Measurements from ENCODE around the gene GTF3C5. TPM values are rescaled to one million over a fixed set of nuclear protein-coding genes. Genes with fewer than 3 reads are reported as not detected.

Gene GTF3C5
- total RNA-seq, 1 donor from 2014 or later, result 29.7 TPM

GRCh38 chr9:133101356-133102189 is 70.8 kb downstream of the GTF3C5 start:
- DNase-seq (ENCODE audit: low read depth) (no peak), FAIRE-seq (no peak)
- no peak for TF ChIP-seq CTCF (IDR thresholded peaks at IDR 0.05; ENCODE audit: insufficient read depth, low read length, severe bottlenecking)
- Histone ChIP-seq H3K4me3 (ENCODE audit: low read depth, low read length) (no peak overlapping the region), H3K36me3 (ENCODE audit: control insufficient read depth, insufficient read depth, low read length) (peaks cover 62% of the 10 kb centered on the region), H3K27me3 (ENCODE audit: control insufficient read depth, insufficient read depth, low read length) (no peaks in the 10 kb centered on the region)

- H3K27me3 ChIP-seq (ENCODE audit: control insufficient read depth, insufficient read depth, low read length), result no peaks in the 10 kb centered on the region
- no peak for TF ChIP-seq CTCF (IDR thresholded peaks at IDR 0.05; ENCODE audit: insufficient read depth, low read length, severe bottlenecking)
- no peak overlapping the region for H3K4me3 ChIP-seq (ENCODE audit: low read depth, low read length)
- DNase-seq (ENCODE audit: low read depth), result no peak
- no peak for FAIRE-seq
- peaks cover 70% of the 10 kb centered on the region for H3K36me3 ChIP-seq (ENCODE audit: control insufficient read depth, insufficient read depth, low read length)
Measured at GRCh38 chr9:133102190-133103021, 71.6 kb downstream of the GTF3C5 start.

- Histone ChIP-seq H3K36me3 (ENCODE audit: control insufficient read depth, insufficient read depth, low read length) (peaks cover 69% of the 10 kb centered on the region), H3K27me3 (ENCODE audit: control insufficient read depth, insufficient read depth, low read length) (no peaks in the 10 kb centered on the region), H3K4me3 (ENCODE audit: low read depth, low read length) (no peak overlapping the region)
- TF ChIP-seq CTCF (IDR thresholded peaks at IDR 0.05; ENCODE audit: insufficient read depth, low read length, severe bottlenecking), result peak; percentile 88
- DNase-seq (ENCODE audit: low read depth) (no peak), FAIRE-seq (no peak)
Measured at GRCh38 chr9:133103183-133103986, 72.6 kb downstream of the GTF3C5 start.

- no peak for TF ChIP-seq CTCF (IDR thresholded peaks at IDR 0.05; ENCODE audit: insufficient read depth, low read length, severe bottlenecking)
- peaks cover 69% of the 10 kb centered on the region for H3K36me3 ChIP-seq (ENCODE audit: control insufficient read depth, insufficient read depth, low read length)
- no peak overlapping the region for H3K4me3 ChIP-seq (ENCODE audit: low read depth, low read length)
- FAIRE-seq (no peak), DNase-seq (ENCODE audit: low read depth) (no peak)
- no peaks in the 10 kb centered on the region for H3K27me3 ChIP-seq (ENCODE audit: control insufficient read depth, insufficient read depth, low read length)
Measured at GRCh38 chr9:133103987-133104505, 73.2 kb downstream of the GTF3C5 start.

- TF ChIP-seq CTCF (IDR thresholded peaks at IDR 0.05; ENCODE audit: insufficient read depth, low read length, severe bottlenecking), result no peak
- FAIRE-seq (no peak), DNase-seq (ENCODE audit: low read depth) (no peak)
- peaks cover 70% of the 10 kb centered on the region for H3K36me3 ChIP-seq (ENCODE audit: control insufficient read depth, insufficient read depth, low read length)
- no peak overlapping the region for H3K4me3 ChIP-seq (ENCODE audit: low read depth, low read length)
- no peaks in the 10 kb centered on the region for H3K27me3 ChIP-seq (ENCODE audit: control insufficient read depth, insufficient read depth, low read length)
Measured at GRCh38 chr9:133104718-133105460, 74.1 kb downstream of the GTF3C5 start.
